WTC11 (cell line): Measurements from ENCODE around the gene ELOVL5. TPM values are rescaled to one million over a fixed set of nuclear protein-coding genes. Genes with fewer than 3 reads are reported as not detected.
"Not testable (repeated sequence)": the region's sequence is repeated elsewhere in the genome, so short reads cannot be mapped to it uniquely, and the experiment has no call there.

ENCODE experiments used
- ATAC-seq: fragments of 200-7000 bp; cut with Tn5 transposase; 2 replicates; pipeline ENCODE4 v1.10.0; 2021; ENCODE audit warnings: mild to moderate bottlenecking, moderate library complexity
- CTCF ChIA-PET: fragments of 300-600 bp; sonication (Branson Sonifier 250); formaldehyde crosslinking; loops from one replicate; lab custom pipeline; 2021; ENCODE audit warnings: antibody characterized with exemption; lab: Charles Lee
- POLR2A ChIA-PET: fragments of 350-600 bp; sonication (Branson Sonifier 250); formaldehyde crosslinking; loops from one replicate; lab custom pipeline; 2021; ENCODE audit warnings: antibody characterized with exemption; lab: Charles Lee
- DNase-seq: peaks from one replicate; pipeline ENCODE4 v3.0.0; 2021; ENCODE audit warnings: low spot score
- H3K27ac Mint-ChIP-seq: 2 replicates; pipeline ENCODE4 v1.8.0; 2021; ENCODE audit warnings: mixed read lengths
- H3K27me3 Mint-ChIP-seq: 2 replicates; pipeline ENCODE4 v1.8.0; 2021; ENCODE audit warnings: low read depth, mild to moderate bottlenecking, moderate library complexity, mixed read lengths
- H3K36me3 Mint-ChIP-seq: 2 replicates; pipeline ENCODE4 v1.8.0; 2021; ENCODE audit warnings: mixed read lengths
- H3K4me1 Mint-ChIP-seq: 2 replicates; pipeline ENCODE4 v1.8.0; 2022; ENCODE audit warnings: mixed read lengths
- H3K4me3 Mint-ChIP-seq: 2 replicates; pipeline ENCODE4 v1.8.0; 2021; ENCODE audit warnings: mild to moderate bottlenecking, moderate library complexity, mixed read lengths
- H3K9me3 Mint-ChIP-seq: 2 replicates; pipeline ENCODE4 v1.8.0; 2021; ENCODE audit warnings: mixed read lengths
- GABPB1 ChIP-seq: sonication (generic); formaldehyde crosslinking; IDR thresholded peaks from 2 replicates; pipeline ENCODE4 v1.8.1; 2023; ENCODE audit warnings: mild to moderate bottlenecking, missing genetic modification reagents
- JAZF1 ChIP-seq: fragments of 250-450 bp; sonication (Bioruptor Pico); IDR thresholded peaks from 2 replicates; pipeline ENCODE4 v1.9.0; 2021; ENCODE audit warnings: moderate library complexity, mild to moderate bottlenecking, inconsistent platforms
- RELA ChIP-seq: sonication (generic); formaldehyde crosslinking; IDR thresholded peaks from 2 replicates; pipeline ENCODE4 v1.8.1; 2022; ENCODE audit warnings: missing genetic modification reagents, mild to moderate bottlenecking, borderline replicate concordance
- TEAD4 ChIP-seq: sonication (generic); formaldehyde crosslinking; IDR thresholded peaks from 2 replicates; pipeline ENCODE4 v1.8.0; 2022; ENCODE audit warnings: mild to moderate bottlenecking, missing genetic modification reagents
- ZNF121 ChIP-seq: sonication (generic); formaldehyde crosslinking; IDR thresholded peaks from 2 replicates; pipeline ENCODE4 v1.8.0; 2023; ENCODE audit warnings: missing genetic modification reagents
- total RNA-seq: library from RNA; stranded (reverse); gene quantifications from 3 replicates; pipeline ENCODE4 v1.2.3, GENCODE V29; 2021
- TF ChIP-seq, protein P1 (sequence below): fragments of 250-450 bp; sonication (Bioruptor Pico); IDR thresholded peaks from 2 replicates; pipeline ENCODE4 v1.9.0; 2021; ENCODE audit warnings: mild to moderate bottlenecking, borderline replicate concordance
- TF ChIP-seq, protein P2 (sequence below): sonication (generic); formaldehyde crosslinking; conservative IDR thresholded peaks from 2 replicates; pipeline ENCODE4 v1.8.1; 2023; ENCODE audit warnings: mild to moderate bottlenecking, low read depth, missing genetic modification reagents, moderate library complexity
- TF ChIP-seq, protein P3 (sequence below): sonication (generic); formaldehyde crosslinking; IDR thresholded peaks from 2 replicates; pipeline ENCODE4 v1.8.0; 2022; ENCODE audit warnings: mild to moderate bottlenecking, missing genetic modification reagents
- TF ChIP-seq, protein P4 (sequence below): sonication (generic); formaldehyde crosslinking; IDR thresholded peaks from 2 replicates; pipeline ENCODE4 v1.8.1; 2023; ENCODE audit warnings: mild to moderate bottlenecking, missing genetic modification reagents, borderline replicate concordance

The ELOVL5 gene
- total RNA-seq, 1 experiment from 2014 or later, result 122 TPM

DNA sequence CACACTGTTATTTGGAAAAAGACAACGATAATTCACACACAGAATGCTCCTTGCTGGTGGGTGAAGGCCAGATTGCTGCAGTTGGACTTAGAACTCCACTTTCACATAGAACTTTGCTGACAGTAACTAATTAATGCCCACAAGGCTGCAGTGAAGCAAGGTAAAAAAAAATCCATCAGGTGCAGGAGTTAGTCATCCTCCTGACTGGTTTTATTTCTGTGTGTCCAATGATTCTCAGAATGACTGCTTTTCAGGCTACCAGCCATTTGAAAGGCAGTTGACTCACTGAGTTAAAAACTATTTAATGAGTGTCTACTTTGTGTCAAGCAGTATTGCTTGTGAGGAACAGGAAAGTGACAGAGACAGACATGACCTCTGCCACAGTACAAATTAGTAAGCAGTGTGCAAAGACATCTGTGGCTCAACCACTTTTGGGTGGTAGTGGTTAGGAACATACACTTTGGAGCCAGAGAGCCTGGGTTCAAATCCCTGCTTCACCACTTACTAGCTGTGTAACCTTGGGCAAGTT is 41.9 kb downstream of the ELOVL5 start:
- Mint-ChIP-seq H3K27me3 (no peaks in the 10 kb centered on the region), H3K4me1 (peaks cover 56% of the 10 kb centered on the region), H3K9me3 (peaks cover 21% of the 10 kb centered on the region), H3K4me3 (no peak overlapping the region), H3K36me3 (peaks cover 29% of the 10 kb centered on the region), H3K27ac (no peak overlapping the region)
- POLR2A ChIA-PET, result no interaction called here
- ATAC-seq (no peak), DNase-seq (no peak)
- TF ChIP-seq, protein P1, sequence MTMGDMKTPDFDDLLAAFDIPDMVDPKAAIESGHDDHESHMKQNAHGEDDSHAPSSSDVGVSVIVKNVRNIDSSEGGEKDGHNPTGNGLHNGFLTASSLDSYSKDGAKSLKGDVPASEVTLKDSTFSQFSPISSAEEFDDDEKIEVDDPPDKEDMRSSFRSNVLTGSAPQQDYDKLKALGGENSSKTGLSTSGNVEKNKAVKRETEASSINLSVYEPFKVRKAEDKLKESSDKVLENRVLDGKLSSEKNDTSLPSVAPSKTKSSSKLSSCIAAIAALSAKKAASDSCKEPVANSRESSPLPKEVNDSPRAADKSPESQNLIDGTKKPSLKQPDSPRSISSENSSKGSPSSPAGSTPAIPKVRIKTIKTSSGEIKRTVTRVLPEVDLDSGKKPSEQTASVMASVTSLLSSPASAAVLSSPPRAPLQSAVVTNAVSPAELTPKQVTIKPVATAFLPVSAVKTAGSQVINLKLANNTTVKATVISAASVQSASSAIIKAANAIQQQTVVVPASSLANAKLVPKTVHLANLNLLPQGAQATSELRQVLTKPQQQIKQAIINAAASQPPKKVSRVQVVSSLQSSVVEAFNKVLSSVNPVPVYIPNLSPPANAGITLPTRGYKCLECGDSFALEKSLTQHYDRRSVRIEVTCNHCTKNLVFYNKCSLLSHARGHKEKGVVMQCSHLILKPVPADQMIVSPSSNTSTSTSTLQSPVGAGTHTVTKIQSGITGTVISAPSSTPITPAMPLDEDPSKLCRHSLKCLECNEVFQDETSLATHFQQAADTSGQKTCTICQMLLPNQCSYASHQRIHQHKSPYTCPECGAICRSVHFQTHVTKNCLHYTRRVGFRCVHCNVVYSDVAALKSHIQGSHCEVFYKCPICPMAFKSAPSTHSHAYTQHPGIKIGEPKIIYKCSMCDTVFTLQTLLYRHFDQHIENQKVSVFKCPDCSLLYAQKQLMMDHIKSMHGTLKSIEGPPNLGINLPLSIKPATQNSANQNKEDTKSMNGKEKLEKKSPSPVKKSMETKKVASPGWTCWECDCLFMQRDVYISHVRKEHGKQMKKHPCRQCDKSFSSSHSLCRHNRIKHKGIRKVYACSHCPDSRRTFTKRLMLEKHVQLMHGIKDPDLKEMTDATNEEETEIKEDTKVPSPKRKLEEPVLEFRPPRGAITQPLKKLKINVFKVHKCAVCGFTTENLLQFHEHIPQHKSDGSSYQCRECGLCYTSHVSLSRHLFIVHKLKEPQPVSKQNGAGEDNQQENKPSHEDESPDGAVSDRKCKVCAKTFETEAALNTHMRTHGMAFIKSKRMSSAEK (CRISPR knock-in tag), result no peak
- 0 out of 2 replicates have a peak, but pooled peaks have one; percentile 33 for TF ChIP-seq GABPB1
- CTCF ChIA-PET, result no interaction called here

DNA sequence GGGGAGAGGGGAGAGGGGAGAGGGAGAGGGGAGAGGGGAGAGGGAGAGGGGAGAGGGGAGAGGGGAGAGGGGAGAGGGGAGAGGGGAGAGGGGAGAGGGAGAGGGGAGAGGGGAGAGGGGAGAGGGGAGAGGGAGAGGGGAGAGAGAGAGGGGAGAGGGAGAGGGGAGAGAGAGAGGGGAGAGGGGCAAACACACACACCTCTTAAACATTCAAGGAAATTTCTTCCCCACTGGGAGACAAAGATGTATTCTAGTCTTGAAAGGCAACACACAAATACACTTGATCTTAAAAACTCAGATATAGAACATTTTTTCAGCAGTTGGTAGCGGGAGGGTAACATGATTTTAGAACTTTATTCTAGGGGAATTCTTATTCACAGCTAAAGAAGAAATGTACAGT is 42.5 kb downstream of the ELOVL5 start:
- CTCF ChIA-PET, H3K4me3 Mint-ChIP-seq, POLR2A ChIA-PET, ATAC-seq, DNase-seq, H3K27ac Mint-ChIP-seq, H3K27me3 Mint-ChIP-seq: not testable (repeated sequence)
- peaks cover 58% of the 10 kb centered on the region for H3K4me1 Mint-ChIP-seq
- H3K36me3 Mint-ChIP-seq, result peaks cover 29% of the 10 kb centered on the region
- H3K9me3 Mint-ChIP-seq, result peaks cover 21% of the 10 kb centered on the region

DNA sequence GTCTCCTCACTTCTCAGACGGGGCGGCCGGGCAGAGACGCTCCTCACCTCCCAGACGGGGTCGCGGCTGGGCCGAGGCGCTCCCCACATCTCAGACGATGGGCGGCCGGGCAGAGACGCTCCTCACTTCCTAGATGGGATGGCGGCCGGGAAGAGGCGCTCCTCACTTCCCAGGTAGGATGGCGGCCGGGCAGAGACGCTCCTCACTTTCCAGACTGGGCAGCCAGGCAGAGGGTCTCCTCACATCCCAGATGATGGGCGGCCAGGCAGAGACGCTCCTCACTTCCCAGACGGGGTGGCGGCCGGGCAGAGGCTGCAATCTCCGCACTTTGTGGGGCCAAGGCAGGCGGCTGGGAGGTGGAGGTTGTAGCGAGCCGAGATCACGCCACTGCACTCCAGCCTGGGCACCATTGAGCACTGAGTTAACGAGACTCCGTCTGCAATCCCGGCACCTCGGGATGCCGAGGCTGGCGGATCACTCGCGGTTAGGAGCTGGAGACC is 43.2 kb downstream of the ELOVL5 start:
- H3K4me3 Mint-ChIP-seq, H3K27me3 Mint-ChIP-seq, CTCF ChIA-PET, ATAC-seq, DNase-seq, POLR2A ChIA-PET, H3K27ac Mint-ChIP-seq: not testable (repeated sequence)
- Mint-ChIP-seq H3K9me3 (peaks cover 21% of the 10 kb centered on the region), H3K36me3 (peaks cover 29% of the 10 kb centered on the region), H3K4me1 (peaks cover 57% of the 10 kb centered on the region)

DNA sequence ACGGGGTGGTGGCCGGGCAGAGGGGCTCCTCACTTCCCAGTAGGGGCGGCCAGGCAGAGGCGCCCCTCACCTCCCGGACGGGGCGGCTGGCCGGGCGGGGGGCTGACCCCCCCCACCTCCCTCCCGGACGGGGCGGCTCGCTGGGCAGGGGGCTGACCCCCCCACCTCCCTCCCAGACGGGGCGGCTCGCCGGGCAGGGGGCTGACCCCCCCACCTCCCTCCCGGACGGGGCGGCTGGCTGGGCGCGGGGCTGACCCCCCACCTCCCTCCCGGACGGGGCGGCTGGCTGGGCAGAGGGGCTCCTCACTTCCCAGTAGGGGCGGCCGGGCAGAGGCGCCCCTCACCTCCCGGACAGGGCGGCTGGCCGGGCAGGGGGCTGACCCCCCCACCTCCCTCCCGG is 43.8 kb downstream of the ELOVL5 start:
- H3K4me3 Mint-ChIP-seq, CTCF ChIA-PET: not testable (repeated sequence)

DNA sequence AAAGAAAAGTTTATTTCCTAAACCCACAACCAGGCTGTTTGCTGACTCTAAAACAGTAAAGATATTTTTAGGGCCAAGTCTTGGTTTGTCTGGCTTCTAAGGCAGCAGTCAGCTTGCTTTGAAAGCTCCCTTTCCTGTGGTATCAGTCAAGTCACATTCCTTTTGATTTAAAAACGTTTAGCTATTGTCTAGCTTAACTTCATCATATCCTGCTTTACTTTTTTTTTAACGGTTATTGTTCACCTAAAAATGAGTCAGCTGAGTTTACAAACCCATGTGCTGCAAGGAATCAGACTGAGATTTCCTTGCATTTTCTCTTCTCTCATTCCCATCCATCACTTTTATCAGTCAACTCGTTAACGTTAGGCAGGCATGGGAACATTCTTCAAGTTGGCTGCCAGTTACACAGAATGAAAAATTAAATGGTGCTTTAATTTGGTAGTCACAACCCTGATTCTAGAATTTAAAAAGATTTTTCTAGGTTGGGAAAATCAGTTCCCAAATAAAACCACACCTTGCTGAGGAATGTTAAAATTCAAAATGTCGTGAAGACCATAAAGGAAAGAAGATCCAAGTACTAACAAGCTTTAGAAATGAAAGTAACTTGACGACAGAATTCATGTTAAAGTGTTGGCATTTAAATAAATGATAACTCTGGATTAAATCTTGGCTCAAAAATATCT is 45.9 kb downstream of the ELOVL5 start:
- ATAC-seq (no peak), DNase-seq (no peak)
- no peaks in the 10 kb centered on the region for H3K27me3 Mint-ChIP-seq
- POLR2A ChIA-PET, result no interaction called here
- peaks cover 15% of the 10 kb centered on the region for H3K9me3 Mint-ChIP-seq
- CTCF ChIA-PET, result interaction anchor here (0.7 to 2.8 kb wide), 4 partner anchors 9 to 134 kb away, joined by 3 to 10 read pairs (median 3); no protein-coding TSS in a partner anchor
- TF ChIP-seq JAZF1 (CRISPR knock-in tag) (no peak), RELA (no peak), TEAD4 (CRISPR knock-in tag) (no peak), ZNF121 (no peak)
- TF ChIP-seq, protein P2, sequence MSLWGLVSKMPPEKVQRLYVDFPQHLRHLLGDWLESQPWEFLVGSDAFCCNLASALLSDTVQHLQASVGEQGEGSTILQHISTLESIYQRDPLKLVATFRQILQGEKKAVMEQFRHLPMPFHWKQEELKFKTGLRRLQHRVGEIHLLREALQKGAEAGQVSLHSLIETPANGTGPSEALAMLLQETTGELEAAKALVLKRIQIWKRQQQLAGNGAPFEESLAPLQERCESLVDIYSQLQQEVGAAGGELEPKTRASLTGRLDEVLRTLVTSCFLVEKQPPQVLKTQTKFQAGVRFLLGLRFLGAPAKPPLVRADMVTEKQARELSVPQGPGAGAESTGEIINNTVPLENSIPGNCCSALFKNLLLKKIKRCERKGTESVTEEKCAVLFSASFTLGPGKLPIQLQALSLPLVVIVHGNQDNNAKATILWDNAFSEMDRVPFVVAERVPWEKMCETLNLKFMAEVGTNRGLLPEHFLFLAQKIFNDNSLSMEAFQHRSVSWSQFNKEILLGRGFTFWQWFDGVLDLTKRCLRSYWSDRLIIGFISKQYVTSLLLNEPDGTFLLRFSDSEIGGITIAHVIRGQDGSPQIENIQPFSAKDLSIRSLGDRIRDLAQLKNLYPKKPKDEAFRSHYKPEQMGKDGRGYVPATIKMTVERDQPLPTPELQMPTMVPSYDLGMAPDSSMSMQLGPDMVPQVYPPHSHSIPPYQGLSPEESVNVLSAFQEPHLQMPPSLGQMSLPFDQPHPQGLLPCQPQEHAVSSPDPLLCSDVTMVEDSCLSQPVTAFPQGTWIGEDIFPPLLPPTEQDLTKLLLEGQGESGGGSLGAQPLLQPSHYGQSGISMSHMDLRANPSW, result no peak
- TF ChIP-seq, protein P3, sequence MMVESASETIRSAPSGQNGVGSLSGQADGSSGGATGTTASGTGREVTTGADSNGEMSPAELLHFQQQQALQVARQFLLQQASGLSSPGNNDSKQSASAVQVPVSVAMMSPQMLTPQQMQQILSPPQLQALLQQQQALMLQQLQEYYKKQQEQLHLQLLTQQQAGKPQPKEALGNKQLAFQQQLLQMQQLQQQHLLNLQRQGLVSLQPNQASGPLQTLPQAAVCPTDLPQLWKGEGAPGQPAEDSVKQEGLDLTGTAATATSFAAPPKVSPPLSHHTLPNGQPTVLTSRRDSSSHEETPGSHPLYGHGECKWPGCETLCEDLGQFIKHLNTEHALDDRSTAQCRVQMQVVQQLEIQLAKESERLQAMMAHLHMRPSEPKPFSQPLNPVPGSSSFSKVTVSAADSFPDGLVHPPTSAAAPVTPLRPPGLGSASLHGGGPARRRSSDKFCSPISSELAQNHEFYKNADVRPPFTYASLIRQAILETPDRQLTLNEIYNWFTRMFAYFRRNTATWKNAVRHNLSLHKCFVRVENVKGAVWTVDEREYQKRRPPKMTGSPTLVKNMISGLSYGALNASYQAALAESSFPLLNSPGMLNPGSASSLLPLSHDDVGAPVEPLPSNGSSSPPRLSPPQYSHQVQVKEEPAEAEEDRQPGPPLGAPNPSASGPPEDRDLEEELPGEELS (CRISPR knock-in tag), result no peak
- TF ChIP-seq, protein P4, sequence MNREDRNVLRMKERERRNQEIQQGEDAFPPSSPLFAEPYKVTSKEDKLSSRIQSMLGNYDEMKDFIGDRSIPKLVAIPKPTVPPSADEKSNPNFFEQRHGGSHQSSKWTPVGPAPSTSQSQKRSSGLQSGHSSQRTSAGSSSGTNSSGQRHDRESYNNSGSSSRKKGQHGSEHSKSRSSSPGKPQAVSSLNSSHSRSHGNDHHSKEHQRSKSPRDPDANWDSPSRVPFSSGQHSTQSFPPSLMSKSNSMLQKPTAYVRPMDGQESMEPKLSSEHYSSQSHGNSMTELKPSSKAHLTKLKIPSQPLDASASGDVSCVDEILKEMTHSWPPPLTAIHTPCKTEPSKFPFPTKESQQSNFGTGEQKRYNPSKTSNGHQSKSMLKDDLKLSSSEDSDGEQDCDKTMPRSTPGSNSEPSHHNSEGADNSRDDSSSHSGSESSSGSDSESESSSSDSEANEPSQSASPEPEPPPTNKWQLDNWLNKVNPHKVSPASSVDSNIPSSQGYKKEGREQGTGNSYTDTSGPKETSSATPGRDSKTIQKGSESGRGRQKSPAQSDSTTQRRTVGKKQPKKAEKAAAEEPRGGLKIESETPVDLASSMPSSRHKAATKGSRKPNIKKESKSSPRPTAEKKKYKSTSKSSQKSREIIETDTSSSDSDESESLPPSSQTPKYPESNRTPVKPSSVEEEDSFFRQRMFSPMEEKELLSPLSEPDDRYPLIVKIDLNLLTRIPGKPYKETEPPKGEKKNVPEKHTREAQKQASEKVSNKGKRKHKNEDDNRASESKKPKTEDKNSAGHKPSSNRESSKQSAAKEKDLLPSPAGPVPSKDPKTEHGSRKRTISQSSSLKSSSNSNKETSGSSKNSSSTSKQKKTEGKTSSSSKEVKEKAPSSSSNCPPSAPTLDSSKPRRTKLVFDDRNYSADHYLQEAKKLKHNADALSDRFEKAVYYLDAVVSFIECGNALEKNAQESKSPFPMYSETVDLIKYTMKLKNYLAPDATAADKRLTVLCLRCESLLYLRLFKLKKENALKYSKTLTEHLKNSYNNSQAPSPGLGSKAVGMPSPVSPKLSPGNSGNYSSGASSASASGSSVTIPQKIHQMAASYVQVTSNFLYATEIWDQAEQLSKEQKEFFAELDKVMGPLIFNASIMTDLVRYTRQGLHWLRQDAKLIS, result no peak
- H3K27ac Mint-ChIP-seq, result peak overlapping the region; percentile 42; the same call in 1 of the 2 replicates
- H3K4me3 Mint-ChIP-seq, result no peak overlapping the region
- H3K4me1 Mint-ChIP-seq, result peaks cover 52% of the 10 kb centered on the region
- peaks cover 24% of the 10 kb centered on the region for H3K36me3 Mint-ChIP-seq

More for the DNA sequence above, 43.8 kb downstream of the ELOVL5 start:
- H3K27me3 Mint-ChIP-seq, DNase-seq, ATAC-seq, POLR2A ChIA-PET, H3K27ac Mint-ChIP-seq: not testable (repeated sequence)
- Mint-ChIP-seq H3K4me1 (peaks cover 55% of the 10 kb centered on the region), H3K36me3 (peaks cover 29% of the 10 kb centered on the region), H3K9me3 (peaks cover 21% of the 10 kb centered on the region)
